NT2/D1 (cell line): Measurements from ENCODE around the gene DCUN1D4.
"Not testable (repeated sequence)": the region's sequence is repeated elsewhere in the genome, so short reads cannot be mapped to it uniquely, and the experiment has no call there.

Source experiments
- DNase-seq: peaks from one replicate; pipeline ENCODE4 v3.0.0-alpha.2; 2011; ENCODE audit warnings: low read depth, low spot score
- H3K27me3 ChIP-seq: 2 replicates; pipeline ENCODE4 v1.6.0; 2011; ENCODE audit warnings: mild to moderate bottlenecking; ENCODE audit not compliant: insufficient read length, insufficient read depth
- H3K36me3 ChIP-seq: 2 replicates; pipeline ENCODE4 v1.6.1; 2011; ENCODE audit warnings: mild to moderate bottlenecking, low read length, mixed read lengths; ENCODE audit not compliant: insufficient read depth, insufficient read length
- H3K4me1 ChIP-seq: 2 replicates; pipeline ENCODE4 v1.5.1; 2011; ENCODE audit not compliant: insufficient read depth, insufficient read length
- H3K4me3 ChIP-seq: 2 replicates; pipeline ENCODE4 v1.5.1; 2011; ENCODE audit warnings: low read depth; ENCODE audit not compliant: insufficient read length
- H3K9ac ChIP-seq: 2 replicates; pipeline ENCODE4 v1.6.0; 2011; ENCODE audit warnings: low read depth; ENCODE audit not compliant: insufficient read length
- H3K9me3 ChIP-seq: 2 replicates; pipeline ENCODE4 v1.5.1; 2011; ENCODE audit warnings: mild to moderate bottlenecking, low read length; ENCODE audit not compliant: insufficient read depth
- SUZ12 ChIP-seq: IDR thresholded peaks from 2 replicates; pipeline ENCODE4 v1.6.1; 2011; ENCODE audit not compliant: insufficient read length, insufficient read depth; ENCODE audit errors: extremely low read depth
- YY1 ChIP-seq: IDR thresholded peaks from 2 replicates; pipeline ENCODE4 v1.6.1; 2011; ENCODE audit not compliant: insufficient read length, insufficient read depth
- ZNF274 ChIP-seq: IDR thresholded peaks from 2 replicates; pipeline ENCODE4 v1.6.1; 2011; ENCODE audit warnings: mild to moderate bottlenecking, low read depth, low read length

The DCUN1D4 gene

DNA sequence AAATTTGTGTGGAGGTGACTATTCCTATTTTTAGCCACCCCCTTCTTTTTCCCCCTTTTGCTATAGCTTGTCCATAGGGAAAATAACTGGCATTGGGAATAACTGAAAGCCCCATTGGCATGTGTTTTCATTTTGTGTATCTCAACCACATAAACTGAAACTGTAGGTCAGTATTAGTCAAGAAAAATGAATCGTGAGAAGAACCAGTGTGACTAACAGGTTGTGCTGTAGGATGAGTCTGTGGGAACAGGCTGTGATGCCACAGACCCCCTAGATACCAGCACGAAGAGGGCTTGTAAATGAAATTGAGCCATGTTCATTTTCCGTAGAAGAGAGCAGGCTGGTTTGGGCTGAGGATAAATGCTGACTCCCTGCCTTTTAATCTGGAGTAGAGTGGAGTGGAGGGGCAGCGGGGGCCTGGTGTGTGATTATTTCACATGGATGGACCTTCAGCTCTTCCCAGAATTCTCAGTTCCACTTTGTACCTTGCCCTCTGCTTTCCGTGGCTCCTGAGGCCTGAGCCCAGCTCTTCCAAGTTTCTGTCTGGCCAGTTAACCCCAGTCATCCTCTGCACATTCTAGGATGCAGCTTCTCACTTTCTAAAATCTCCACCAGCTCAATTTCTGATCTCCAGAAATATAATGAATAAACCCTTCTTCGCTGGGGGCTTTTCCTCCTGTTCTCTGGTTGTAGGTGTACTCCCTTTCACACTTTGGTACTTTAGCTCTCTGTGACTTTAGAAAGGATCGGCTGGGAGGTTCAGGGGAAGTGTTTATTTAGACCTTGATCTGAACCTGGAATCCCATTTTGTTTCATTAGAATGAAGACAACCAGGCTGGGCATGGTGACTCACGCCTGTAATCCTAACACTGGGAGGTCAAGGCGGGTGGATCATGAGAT is 37.3 kb downstream of the DCUN1D4 start:
- DNase-seq = no peak
- no peak overlapping the region for H3K4me3 ChIP-seq

DNA sequence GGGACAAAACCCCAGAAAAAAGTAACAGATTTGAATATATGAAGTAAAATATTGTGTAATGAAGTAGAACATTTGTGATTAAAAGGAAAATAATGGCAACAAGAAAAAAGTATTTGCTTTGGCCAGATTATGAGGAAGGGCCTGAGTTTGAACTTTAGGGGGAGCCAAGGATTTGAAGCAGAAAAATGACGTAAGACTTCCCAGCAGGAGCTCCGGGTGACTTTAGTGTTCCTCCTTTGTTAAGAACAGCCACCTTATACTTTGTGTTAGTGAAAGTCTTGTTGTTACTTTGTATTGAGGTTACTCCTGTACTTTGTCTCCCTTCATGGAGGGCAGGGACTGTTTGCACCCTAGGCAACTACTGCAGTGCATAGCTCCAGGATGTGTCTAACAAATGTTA is 41.1 kb downstream of the DCUN1D4 start:
- TF ChIP-seq YY1 (no peak), SUZ12 (no peak), ZNF274 (no peak)
- Histone ChIP-seq H3K27me3 (no peaks in the 10 kb centered on the region), H3K4me1 (no peaks in the 10 kb centered on the region), H3K9me3 (no peaks in the 10 kb centered on the region), H3K4me3 (no peak overlapping the region), H3K9ac (no peak overlapping the region), H3K36me3 (peaks cover 35% of the 10 kb centered on the region)
- no peak for DNase-seq

More for the DNA sequence above, 37.3 kb downstream of the DCUN1D4 start:
- Histone ChIP-seq H3K36me3 (peaks cover 32% of the 10 kb centered on the region), H3K9me3 (no peaks in the 10 kb centered on the region), H3K9ac (no peak overlapping the region), H3K4me1 (no peaks in the 10 kb centered on the region), H3K27me3 (no peaks in the 10 kb centered on the region)
- TF ChIP-seq YY1 (no peak), SUZ12 (no peak), ZNF274 (no peak)

DNA sequence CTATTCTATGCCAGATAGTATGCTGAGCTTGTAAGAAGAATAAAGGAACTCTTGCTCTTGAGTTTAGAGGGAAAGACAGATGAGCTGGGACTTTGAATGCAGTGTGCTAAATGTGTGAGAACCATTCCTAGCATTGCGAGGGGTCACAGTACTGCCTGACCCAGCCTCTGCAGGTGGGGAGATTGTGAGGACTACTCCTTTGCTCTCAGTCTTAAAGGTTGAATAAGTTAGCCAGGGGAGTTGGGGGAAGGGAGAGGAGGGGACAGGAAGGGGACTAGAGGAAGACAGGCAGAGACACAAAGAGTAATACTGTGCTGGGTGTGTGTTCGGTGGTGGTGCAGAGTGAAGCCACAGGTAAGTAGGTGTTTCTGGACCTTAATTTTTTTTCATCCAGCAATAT is 41.7 kb downstream of the DCUN1D4 start:
- Histone ChIP-seq H3K27me3 (no peaks in the 10 kb centered on the region), H3K4me1 (no peaks in the 10 kb centered on the region), H3K9me3 (no peaks in the 10 kb centered on the region), H3K4me3 (no peak overlapping the region), H3K36me3 (peaks cover 38% of the 10 kb centered on the region), H3K9ac (no peak overlapping the region)
- DNase-seq = peak; percentile 5
- no peak for TF ChIP-seq YY1
- TF ChIP-seq ZNF274 = no peak
- no peak for TF ChIP-seq SUZ12

DNA sequence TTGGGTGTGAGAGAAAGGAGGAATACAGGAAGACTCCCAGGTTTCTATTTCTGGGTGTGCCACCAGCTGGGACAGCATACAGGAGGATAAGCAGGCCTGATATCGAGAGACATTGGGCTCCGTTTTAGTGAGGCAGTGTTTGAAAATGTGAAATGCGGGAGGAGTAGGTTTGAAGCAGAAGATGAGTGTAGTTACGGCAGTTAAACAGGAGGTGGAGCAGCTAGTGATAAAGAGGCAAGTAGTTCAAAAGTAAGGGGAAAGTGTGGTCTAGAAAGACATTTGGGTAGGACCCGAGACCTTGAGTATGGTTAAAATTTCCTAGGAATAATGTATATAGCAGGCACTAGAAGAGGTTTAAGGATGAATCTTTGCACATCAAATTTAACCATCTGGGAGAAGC is 42.4 kb downstream of the DCUN1D4 start:
- no peaks in the 10 kb centered on the region for H3K9me3 ChIP-seq
- H3K4me1 ChIP-seq = no peaks in the 10 kb centered on the region
- TF ChIP-seq YY1 (no peak), SUZ12 (no peak), ZNF274 (no peak)
- peaks cover 41% of the 10 kb centered on the region for H3K36me3 ChIP-seq
- H3K4me3 ChIP-seq = no peak overlapping the region
- H3K9ac ChIP-seq = no peak overlapping the region
- no peaks in the 10 kb centered on the region for H3K27me3 ChIP-seq
- peak; percentile 2 for DNase-seq

DNA sequence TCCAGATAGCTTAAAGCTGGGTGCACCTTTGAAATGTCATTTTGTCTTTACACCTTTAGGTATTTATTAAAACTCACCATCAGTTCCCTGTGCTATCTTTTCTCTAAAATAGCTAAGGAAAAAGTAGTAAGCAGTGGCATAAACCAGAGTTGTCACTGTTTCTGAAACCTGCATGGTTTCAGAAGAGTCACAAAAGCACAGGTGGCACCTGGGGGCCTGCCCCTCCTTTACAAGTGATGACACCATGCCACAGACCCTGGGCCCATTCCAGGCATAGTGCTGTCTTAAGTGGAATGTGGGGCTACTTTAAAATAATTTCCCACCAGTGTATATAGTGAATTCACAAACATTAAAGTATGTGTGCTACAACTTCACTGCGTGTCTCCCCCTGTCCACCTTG is 47.8 kb downstream of the DCUN1D4 start:
- H3K9ac ChIP-seq = no peak overlapping the region
- H3K4me3 ChIP-seq = no peak overlapping the region
- H3K9me3 ChIP-seq = no peaks in the 10 kb centered on the region
- peaks cover 42% of the 10 kb centered on the region for H3K36me3 ChIP-seq
- H3K4me1 ChIP-seq = no peaks in the 10 kb centered on the region
- no peaks in the 10 kb centered on the region for H3K27me3 ChIP-seq
- DNase-seq = no peak
- TF ChIP-seq YY1 (no peak), SUZ12 (no peak), ZNF274 (no peak)

DNA sequence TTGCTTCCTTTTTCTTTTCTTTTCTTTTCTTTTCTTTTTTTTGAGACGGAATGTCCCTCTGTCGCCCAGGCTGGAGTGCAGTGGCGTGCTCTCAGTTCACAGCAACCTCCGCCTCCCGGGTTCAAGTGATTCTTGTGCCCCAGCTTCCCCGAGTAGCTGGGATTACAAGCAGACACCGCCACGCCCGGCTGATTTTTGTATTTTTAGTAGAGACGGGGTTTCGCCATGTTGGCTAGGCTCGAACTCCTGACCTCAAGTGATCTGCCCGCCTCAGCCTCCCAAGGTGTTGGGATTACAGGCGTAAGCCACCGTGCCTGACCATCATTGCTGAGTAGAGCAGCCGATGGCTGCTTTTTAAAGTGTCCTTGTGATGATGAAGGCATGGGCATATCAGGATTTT is 50.4 kb downstream of the DCUN1D4 start:
- not testable (repeated sequence) for H3K4me3 ChIP-seq, DNase-seq, H3K9ac ChIP-seq, H3K27me3 ChIP-seq, H3K9me3 ChIP-seq, H3K4me1 ChIP-seq
- H3K36me3 ChIP-seq = peaks cover 35% of the 10 kb centered on the region

DNA sequence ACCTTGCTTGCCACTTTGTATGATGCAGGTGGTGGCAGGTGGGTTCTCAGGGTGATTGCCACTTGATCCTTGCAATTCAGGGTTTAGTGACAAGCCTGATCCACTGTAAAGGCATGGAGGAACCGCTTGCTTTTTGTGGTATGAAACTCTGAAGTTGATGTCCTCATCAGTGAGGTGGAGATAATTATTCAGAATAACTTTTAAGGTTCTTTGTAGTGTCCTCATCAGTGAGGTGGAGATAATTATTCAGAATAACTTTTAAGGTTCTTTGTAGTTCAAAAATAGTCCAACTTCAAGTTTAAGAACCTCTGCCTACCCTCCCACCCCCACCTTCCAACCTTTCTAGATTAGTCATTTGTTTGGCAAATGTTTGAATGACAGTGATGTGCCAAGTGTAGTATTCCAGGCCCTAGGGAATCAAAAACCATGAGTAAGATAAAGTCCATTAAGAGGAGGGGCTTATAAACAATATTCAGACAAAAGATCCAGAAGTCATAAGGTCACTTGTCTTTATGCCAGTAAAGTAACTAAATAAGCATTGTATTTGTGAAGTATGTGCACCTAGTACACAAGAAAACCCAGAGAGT is 51.2 kb downstream of the DCUN1D4 start:
- DNase-seq = no peak
- Histone ChIP-seq H3K9ac (no peak overlapping the region), H3K9me3 (no peaks in the 10 kb centered on the region), H3K27me3 (no peaks in the 10 kb centered on the region), H3K4me1 (no peaks in the 10 kb centered on the region), H3K36me3 (peaks cover 30% of the 10 kb centered on the region), H3K4me3 (no peak overlapping the region)
- no peak for TF ChIP-seq SUZ12
- TF ChIP-seq YY1 = no peak
- no peak for TF ChIP-seq ZNF274

DNA sequence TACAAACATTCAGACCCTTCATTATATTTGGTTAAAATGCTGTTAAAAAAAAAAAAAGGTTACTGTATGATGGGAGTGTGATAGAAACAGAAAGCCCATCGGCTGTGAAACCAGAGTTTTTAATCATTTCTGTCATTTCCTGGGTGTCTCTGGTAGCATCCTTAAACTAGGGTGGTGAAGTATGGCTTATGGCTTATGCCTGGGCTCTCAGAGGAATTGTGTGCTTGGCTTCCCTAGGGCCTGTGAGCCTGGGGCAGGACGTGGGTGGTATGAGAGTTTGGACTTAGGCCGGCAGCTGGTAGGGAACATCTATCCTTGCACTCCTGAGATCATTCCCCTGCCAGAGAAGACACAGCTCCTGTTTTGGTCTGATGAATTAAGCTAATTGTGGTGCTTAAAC is 52.2 kb downstream of the DCUN1D4 start:
- H3K4me1 ChIP-seq = no peaks in the 10 kb centered on the region
- no peaks in the 10 kb centered on the region for H3K27me3 ChIP-seq
- H3K9me3 ChIP-seq = no peaks in the 10 kb centered on the region
- H3K9ac ChIP-seq = no peak overlapping the region
- peaks cover 32% of the 10 kb centered on the region for H3K36me3 ChIP-seq
- DNase-seq = no peak
- TF ChIP-seq YY1 (no peak), ZNF274 (no peak), SUZ12 (no peak)
- H3K4me3 ChIP-seq = no peak overlapping the region
